HG02870 (cell line): ENCODE results near the gene TBC1D16.
"Not testable (repeated sequence)": the region's sequence is repeated elsewhere in the genome, so short reads cannot be mapped to it uniquely, and the experiment has no call there.

Experiments
- ATAC-seq: cut with Tn5 transposase; IDR thresholded peaks from one replicate; pipeline ENCODE4 v1.9.1; 2021; ENCODE audit warnings: mild to moderate bottlenecking, moderate library complexity; ENCODE audit not compliant: unreplicated experiment

TBC1D16 gene

DNA sequence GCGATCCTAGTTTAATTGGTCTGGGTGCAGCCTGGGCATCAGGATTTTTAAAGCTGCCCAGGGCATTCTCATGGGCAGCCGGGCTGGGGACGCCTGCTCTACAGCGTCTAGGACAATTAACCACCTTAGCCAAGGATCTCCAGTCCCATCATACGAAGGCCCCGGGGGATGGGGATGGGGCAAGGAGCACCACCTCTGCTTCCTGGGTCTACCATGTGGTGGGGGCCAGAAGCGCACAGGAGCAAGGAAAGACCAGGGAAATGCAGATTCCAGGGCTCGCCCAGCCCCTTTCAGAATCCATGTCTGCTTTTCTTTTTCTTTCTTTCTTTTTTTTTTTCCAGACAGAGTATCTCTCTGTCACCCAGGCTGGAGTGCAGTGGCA lies 29.3 kb downstream of the TBC1D16 start:
- ATAC-seq, result no peak

DNA sequence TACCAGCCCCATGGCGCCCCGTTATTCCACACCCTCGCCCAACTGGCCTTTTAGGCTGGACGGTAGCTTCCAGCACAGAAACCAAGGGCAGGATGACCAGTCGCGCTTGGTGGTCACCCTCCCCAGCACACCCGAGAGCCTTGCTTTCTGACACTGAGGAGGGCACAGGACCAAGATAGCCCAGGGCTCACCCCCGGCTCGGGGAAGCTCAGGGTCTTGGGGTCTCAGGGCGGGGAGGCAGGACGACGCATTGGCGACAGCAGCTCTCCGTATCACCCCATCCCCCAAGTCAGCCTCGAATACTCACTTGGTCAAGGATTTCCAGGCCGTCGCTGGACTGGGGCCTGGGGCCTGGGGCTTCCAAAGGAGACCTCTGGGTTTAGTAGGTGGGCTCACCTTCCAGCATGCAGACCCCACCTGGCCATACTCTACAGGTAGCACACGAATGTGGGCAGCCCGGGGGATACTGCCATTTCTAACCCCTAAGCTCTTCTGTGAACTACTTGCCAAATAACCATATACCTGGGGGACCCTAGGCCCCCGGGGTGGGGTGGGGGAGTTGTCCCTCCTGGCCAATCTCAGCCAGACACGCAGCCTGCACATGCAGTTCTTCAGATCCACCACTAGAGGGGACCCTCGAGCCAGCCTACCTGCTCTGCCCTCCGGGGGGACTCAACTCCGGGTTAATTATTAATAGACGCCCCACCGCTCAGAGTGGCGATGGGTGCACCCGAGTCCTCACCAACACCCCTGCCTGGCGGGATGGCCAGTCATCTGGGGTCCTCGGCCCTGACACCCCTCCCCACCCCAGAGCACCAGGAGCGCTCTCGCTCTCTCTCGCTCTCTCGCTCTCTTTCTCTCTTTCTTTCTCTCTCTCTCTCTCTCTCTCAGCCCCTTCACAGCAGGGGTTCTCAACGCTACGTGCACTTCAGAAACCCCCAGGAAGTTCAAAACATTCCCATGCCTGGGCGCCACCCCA lies 30.0 kb downstream of the TBC1D16 start:
- ATAC-seq, result no peak

DNA sequence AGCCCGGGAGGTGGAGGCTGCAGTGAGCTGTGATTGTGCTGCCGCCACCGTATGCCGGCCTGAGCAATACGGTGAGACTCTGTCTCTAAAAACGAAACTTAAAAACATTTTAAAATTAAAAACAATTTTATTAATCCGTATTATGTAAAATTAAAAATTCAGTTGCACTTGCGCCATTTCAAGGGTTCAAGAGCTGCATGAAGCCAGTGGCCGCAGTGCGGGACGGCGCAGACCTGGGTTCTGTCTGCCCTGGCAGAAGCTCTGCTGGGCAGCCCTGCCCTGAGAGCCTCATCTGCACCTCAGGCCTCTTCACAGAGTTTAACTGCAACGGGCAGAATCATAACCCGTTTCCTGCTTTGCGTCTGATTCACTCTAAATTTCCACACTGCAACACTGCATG lies 31.7 kb downstream of the TBC1D16 start:
- ATAC-seq, result no peak

DNA sequence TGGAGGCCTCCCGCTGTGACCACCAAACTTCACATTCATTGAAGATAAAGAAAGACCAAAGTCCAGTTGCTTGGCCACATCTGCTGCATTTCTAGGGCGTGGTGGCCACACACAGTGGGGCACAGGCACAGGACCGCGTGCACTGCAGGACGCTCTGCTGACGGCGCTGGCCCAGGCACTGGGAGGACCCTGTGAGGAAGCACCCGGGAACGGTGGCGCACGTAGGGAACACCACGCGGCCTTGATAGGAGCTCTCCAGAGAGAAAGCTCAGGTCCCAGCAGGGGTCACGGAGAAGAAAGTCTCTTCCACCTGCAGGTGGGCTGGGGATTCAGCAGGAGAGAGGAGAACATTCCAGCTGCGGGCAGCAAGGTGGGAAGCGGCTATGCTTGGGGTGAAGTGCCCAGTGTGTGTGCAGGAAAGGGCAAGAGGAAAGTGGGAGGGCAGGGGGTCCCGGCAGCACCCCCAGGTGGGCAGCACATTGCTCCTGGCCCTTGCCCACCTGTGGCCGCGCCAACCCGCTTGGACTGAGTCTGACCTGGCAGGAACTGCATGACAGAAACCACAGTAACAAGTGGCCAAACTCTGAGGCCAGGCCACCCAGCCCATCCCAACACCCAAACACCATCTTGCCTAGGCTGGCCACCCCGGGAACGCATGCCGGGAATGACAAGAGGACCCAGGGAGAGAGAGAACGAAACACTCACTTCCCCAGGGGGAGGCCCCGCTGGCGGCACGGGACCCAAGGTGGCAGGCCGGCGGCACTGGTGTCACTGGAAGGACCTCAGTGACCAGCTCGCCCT lies 32.8 kb downstream of the TBC1D16 start:
- no peak for ATAC-seq

DNA sequence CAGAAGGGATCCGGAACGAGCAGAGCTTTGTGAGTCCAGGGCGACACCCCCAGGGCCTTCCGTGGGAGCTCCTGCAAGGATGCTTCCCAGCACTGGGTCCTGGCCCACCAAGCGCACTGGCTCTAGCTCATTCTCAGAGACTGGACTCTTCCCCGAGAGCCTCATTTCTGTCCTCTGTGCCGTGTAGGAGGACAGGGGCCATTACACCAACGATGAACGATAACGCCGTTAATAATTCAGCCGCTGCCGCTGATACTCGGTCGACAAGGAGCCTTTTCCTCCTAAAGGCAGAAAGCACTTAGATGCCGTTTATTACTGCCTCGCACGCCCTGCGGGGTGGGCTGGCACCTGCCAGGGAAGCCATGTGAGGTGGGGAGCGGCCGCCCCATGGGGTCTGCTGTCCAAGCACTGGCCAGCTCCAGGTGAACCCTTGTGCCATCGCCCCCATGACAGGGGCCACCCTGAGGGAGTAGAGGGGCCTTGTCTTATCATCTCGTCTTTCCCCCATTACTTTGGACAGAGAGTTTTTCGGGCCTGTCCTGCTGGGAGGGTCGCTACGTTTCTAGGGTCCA lies 33.5 kb downstream of the TBC1D16 start:
- no peak for ATAC-seq

DNA sequence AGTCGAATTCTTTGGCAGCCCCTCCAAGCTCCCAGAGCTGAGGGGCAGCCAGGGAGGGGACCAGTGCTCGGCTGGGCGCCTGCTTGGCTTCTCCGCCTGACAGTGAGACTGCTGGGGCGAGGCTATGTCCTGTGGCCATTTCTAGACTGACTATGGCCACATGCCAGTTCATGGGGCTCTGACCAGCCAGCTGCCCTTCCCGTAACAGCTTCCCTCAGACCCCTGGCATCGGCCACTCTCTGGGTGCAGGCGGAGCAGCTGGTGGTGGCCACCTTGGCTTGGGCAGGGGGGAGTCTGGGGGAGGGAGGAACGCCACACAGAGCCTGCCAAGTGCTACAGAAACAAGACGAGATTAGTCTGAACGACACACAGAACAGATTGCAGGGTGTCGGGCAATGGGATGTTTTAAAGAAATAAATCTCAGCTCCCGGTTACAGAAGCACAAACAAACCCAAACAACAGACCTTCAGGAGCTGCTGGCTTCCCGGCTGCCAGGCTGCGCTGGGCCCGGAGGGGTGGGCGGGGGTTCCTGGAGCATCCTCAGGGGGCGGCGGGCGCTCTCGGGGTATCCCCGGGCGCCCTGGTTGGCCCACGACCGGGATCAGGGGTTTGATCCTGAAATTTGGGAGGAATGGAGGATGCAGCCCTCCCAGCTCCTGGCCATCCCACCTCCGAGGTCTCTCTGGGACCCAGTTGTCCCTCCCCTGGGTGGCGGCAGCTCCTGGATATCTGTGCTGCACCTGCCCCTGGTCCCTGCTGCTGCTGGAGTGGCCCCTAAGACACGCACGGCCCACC lies 34.5 kb downstream of the TBC1D16 start:
- ATAC-seq, result no peak

DNA sequence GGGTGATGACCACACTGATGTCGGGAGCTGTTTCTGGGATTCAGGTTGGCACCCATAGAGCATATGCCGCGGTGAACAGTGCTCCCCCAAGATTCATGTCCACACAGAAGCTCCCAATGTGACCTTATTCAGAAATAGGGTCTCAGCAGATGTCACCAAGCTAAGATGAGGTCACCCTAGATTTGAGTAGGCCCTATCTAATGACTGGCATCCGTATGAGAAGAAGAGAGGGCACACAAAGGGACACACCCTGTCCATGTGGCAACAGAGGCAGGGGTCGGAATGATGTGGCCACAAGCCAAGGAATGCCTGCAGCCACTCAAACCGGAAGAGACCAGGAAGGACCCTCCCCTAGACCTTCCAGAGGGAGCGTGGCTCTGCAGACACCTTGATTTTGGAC lies 35.5 kb downstream of the TBC1D16 start:
- no peak for ATAC-seq

DNA sequence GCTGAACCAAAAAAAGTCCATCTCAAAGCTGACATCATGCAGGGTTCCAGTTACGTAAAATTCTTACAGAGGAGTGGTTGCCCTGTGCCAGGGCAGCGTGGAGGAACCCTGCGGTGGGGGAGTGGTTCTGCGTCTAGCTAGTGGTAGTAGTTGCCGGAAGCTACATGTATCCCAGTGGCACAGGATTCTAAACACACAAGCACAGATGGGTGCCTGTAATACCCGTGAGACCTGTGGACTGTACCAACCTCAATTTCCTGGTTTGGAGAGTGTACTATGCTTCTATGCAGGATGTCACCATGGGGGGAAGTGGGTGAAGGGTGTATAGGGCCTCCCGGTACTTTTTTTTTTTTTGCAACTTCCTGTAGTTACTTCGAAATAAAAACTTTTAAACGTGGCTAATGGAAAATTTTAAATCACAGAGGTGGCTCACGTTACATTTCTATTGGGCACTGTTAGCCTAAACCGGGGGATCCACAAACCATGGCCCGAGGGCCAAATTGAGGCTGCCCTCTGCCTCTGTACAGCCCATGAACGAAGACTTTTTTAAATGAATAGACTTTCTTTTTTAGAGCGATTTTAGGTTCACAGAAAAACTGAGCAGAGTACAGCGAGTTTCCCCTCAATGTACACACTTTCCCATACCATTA lies 38.5 kb downstream of the TBC1D16 start:
- ATAC-seq, result no peak

DNA sequence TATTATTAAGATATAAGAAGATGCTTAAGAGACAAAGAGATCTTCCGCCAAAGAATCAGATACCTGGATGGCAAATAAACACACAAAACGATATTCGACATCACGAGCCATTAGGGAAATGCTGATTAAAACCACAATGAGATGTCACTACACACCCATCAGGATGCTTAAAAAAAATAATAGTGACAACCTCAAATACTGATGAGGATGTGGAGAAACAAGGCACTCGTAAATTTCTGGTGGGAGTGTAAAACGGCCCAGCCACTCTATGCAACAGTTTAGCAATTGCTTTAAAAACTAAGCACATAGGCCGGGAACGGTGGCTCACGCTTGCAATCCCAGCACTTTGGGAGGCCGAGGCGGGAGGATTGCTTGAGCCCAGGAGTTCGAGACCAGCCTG lies 39.4 kb downstream of the TBC1D16 start:
- no peak for ATAC-seq

DNA sequence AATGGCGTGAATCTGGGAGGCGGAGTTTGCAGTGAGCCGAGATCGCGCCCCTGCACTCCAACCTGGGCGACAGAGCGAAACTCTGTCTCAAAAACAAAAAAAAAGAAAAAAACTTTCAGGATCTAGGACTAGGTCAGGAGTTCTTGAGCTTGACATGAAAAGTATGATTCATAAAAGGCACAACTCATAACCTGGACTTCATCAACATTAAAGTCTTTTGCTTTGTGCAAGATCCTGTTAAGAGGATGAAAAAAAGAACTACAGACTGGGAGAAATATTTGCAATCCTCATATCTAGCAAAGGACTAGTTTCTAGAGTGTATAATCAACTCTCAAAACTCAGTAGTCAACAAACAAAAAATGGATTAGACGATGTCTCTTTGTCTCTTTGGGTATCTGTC lies 40.0 kb downstream of the TBC1D16 start:
- no peak for ATAC-seq

DNA sequence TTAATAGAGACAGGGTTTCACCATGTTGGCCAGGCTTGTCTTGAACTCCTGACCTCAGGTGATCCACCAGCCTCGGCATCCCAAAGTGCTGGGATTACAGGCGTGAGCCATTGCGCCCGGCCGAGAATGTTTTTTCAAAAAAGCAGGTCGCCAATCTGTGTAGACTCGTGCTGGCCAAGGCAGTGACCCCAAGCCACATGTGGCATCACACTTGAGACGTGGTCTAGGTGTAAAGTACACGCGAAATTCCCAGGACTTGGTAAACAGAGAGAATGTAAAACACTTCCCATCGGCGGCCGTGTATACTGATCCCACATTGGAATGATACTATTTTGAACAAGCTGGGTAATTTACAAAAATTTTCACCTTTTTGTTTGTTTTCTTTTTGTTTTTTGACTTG lies 41.1 kb downstream of the TBC1D16 start:
- no peak for ATAC-seq

DNA sequence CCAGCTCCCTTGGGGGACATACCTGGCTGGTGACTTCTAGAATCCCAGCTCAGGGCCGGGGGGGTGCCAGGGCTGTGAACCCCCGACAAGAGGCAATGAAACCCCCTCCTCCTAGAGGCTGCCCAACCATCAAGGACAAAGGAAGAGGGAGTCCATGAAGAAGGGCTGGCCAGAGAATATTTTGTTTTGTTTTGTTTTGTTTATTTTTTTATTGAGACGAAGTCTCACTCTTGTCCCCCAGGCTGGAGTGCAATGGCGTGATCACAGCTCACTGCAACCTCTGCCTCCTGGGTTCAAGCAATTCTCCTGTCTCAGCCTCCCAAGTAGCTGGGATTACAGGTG lies 41.5 kb downstream of the TBC1D16 start:
- ATAC-seq, result not testable (repeated sequence)

DNA sequence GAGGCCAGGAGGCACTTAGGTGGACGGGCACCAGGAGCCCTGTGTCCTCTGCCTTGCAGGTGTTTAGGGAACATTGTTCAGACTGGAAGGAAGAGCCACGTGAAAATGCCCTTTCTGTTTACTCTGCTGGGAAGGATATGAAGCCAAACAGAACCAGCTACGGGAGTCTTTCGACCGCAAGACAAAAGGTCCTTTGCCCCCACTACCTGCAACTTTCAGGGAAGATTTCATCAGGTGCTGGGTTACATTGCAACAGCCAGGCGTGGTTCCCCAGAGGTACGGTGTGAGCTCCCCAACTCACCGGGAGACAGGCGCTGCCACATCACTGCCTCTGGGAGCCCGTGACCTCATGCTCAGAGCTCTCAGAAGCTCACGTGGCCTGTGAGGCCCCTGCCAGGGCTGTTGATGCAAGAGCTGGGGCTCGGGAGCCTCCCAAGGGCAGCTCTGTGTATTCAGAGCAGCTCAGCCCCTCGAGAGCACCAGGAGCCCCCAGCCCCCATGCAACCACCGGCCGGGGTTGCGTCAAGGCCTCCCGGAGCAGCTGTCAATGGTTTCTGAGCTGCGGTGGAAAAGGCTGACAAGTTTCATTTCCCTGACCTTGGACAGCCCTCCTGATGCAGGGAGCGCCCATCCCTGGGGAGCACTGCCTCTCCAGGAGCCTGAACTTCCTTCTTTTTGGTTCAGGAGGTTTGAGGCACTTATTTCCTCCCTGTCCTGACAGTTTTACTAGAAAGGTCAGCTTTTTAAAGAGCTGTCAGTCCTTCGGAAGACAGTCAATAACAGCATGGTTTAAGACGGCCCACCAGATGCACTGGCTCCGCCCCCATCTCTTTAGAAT lies 42.1 kb downstream of the TBC1D16 start:
- no peak for ATAC-seq

DNA sequence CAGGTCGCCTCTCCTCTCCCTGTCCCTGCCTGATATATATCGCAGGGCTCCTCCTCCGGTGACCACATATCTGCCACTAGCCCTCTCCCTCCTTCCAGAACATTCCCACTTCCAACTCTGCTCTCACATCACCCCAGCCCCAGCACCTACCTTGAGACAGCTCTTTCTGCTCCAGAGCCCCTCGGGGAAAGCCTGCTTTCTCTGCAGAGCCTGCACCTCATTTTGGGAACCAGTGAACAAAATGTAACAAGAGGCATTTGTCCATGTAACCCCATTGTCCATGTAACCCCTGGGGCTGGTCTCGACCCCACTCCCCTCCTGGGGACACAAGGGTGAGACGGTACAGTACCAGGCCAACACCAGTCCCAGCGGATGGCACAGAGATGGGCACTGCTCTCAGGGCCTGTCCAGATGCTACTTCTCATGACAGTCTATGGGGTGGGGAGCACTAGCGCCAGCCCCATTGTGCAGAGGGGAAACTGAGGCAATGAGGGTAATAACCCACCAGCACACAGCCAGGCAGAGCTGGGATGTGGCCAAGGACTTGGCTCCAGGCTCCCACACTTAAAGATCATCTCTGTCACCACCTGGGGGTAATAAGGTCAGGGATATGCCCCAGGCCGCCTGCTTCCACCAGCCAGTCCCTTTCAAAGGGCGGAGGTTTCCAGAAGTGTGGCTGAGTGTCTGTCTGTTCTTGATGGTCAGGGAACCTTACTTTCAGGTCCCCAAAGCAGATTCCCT lies 42.9 kb downstream of the TBC1D16 start:
- no peak for ATAC-seq

DNA sequence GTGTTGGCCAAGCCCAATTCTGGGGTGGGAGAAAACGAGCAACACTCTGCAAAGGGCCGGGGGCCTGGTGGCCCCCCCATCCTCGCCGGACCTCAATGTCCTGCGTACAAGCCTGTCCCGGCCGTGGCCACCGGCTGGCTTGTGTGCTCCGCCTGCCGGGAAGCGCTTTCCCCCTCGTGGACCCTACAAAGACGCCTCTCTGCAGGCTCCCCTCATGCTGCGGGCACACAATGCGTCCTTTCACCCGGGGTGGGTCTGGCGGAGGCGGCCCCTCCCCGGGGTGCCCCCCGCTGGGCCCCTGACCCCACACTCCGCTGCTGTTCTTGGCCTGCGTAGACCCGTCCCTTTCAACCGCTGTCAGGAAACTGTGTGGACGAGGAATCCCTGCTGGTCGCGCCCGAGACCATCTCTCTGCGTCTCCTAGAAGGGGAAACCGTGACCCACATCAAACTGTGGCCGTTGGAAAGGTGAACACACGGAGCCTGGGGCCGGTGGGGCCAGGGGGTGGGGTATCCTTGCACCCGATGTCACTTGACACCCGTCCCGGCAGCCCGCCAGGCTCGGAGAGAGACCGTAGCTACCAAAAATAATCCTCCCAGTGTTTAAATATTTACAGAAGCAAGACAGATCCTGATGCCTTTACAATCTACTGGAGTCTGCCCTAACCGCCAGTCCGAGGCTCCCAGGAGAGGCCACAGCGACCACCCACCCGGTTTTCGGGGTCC lies 43.6 kb downstream of the TBC1D16 start:
- no peak for ATAC-seq

DNA sequence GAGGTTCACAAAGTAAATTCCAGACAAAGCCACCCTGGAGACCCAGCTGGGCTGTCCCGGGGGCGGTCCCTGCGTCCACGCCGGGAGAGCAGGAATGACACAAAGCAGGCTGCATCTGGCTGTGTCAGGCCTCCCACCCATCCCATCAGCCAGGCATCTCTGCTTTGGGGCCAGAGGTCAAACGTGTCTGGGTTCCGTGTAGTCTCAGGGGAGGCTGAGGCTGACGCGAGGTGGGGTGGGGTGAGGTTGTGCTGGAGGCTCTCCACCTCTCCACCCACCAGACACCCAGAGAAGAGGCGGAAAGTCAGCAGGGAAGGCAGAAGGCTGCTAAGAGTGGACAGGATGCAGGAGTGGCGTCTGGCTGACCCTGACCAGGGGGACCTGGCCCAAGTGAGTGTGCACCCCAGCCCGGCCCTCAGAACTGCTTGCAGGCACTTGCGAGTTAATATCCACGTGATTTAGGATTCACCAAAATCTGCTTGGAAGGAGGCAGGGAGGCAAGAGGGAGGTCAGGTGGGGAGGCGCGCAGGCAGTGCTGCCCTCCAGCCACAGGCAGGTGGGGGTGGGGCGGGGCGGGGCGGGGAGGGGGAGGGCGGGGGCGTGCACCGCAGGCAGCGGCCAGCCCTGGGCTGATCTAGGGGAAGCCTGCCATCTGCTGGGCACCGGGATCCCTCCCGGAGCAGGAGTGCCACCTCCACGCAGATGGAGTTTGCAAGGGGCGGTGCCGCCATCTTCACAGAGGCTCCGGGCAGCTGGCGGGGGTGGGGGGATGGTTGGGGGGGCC lies 44.3 kb downstream of the TBC1D16 start:
- ATAC-seq, result no peak

DNA sequence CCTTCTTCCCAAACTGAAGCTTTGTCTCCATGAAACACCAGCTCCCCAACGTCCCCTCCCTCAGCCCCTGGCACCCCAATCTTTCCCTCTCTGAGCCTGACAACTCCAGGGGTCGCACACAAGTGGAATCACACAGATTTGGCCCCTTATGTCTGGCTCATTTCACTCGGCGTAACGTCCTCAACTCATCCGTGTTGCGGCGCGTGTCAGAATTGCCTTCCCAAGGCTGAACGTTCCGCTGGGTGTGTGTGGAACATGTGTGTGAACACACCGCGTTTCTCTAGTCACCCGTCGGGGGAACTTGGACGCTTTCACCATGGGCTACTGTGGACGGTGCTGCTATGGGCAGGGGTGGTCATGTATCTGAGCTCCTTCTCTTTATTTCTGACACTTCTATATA lies 45.0 kb downstream of the TBC1D16 start:
- no peak for ATAC-seq
